Esophagus muscularis mucosa (tissue), 4 donors: ENCODE measurements around the gene BPNT1. TPM values are rescaled to one million over a fixed set of nuclear protein-coding genes. Genes with fewer than 3 reads are reported as not detected.

Experiments
- DNase-seq: peaks from one replicate; pipeline ENCODE4 v3.0.0-alpha.2; 2017; ENCODE audit errors: extremely low spot score
- H3K27ac ChIP-seq, 4 donors: fragments of 200-600 bp; sonication (generic); replicated peaks in 1 of 4; 1 replicate in 3 of 4; 2 replicates in 1 of 4; pipeline ENCODE4 v1.5.1; 2016 to 2019; ENCODE audit warnings: mild to moderate bottlenecking in 1 of 4
- H3K27me3 ChIP-seq, 4 donors: fragments of 200-600 bp; sonication (generic); one replicate each; pipeline versions ENCODE4 v1.5.1 to v1.6.0; 2016 to 2019
- H3K36me3 ChIP-seq, 4 donors: fragments of 200-600 bp; sonication (generic); one replicate each; pipeline ENCODE4 v1.5.1; 2016 to 2019
- H3K4me1 ChIP-seq, 4 donors: fragments of 200-600 bp; sonication (generic); one replicate each; pipeline ENCODE4 v1.5.1; 2016 to 2019
- H3K4me3 ChIP-seq, 4 donors: fragments of 200-600 bp; sonication (generic); 1 replicate in 2 of 4; 2 replicates in 2 of 4; pipeline ENCODE4 v1.5.1; 2016 to 2019; ENCODE audit warnings: mild to moderate bottlenecking in 4 of 4, moderate library complexity in 1 of 4
- H3K9me3 ChIP-seq, 4 donors: fragments of 200-600 bp; sonication (generic); 1 replicate in 3 of 4; 2 replicates in 1 of 4; pipeline ENCODE4 v1.5.1; 2016 to 2019
- EP300 ChIP-seq: sonication (generic); formaldehyde crosslinking; IDR thresholded peaks from one replicate; pipeline ENCODE4 v1.6.1; 2017; ENCODE audit warnings: antibody characterized with exemption
- POLR2A ChIP-seq: fragments of 450-650 bp; IDR thresholded peaks from one replicate; pipeline ENCODE4 v1.6.1; 2017; ENCODE audit warnings: antibody characterized with exemption, moderate library complexity, mild to moderate bottlenecking, low read depth
- POLR2AphosphoS5 ChIP-seq, 2 donors: sonication (generic); formaldehyde crosslinking; IDR thresholded peaks; one replicate each; pipeline ENCODE4 v1.6.1; 2017; ENCODE audit warnings: antibody characterized with exemption in 2 of 2
- WGBS: methylation state at CpG from one replicate; pipeline ENCODE4 v1.1.5; 2018; 5-methylcytosine and 5-hydroxymethylcytosine counted together
- intact Hi-C: fragments of 100-400 bp; cut with DNase I; formaldehyde crosslinking; loops from one replicate; pipeline ENCODE4 v1.15.1; 2023
- small RNA-seq, 3 donors: library from RNA; depleted of rRNA; stranded (forward); fragments of <200 nt; gene quantifications; one replicate each; pipeline ENCODE3, GENCODE V24; 2016
- total RNA-seq, 4 donors: library from RNA; depleted of rRNA; stranded (reverse); fragments of >200 nt; gene quantifications; one replicate each; pipeline versions ENCODE4 v1.1.0 to v1.2.1, GENCODE V29; 2016
- TF ChIP-seq, protein P1 (sequence below), 3 experiments: fragments of 200-600 bp in 2 of 3; fragments of 450-650 bp in 1 of 3; sonication (generic) in 2 of 3; IDR thresholded peaks; one replicate each; pipeline ENCODE4 v1.5.1; 2017 to 2019; ENCODE audit warnings: antibody characterized with exemption in 3 of 3, mild to moderate bottlenecking in 2 of 3, moderate library complexity in 1 of 3

The BPNT1 gene
- total RNA-seq, 4 donors from 2014 or later: 11.2 to 14.3 (median 12.6) TPM

DNA sequence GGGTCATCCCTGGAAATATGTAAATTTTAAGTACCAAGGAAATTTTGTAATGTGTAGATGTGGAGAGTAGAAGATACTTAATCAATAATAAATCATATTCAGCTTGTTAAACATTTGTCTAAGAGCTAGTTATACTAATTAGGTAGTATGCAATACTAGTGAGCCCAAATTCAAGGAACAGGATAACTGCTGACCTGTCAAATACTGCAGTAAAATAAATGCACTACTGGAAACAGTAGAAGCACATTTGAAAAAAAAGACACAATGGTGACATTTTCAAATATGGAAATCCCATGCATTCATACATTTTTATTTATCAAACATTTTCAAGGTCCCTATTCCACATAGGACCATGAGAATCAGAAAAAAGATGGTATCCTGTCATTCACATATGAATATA is 70.5 kb downstream of the BPNT1 start:
- Histone ChIP-seq H3K36me3 (peaks cover 37 to 94% (median 78%) of the 10 kb centered on the region in 4 donors), H3K4me3 (no peak overlapping the region), H3K4me1 (no peaks in the 10 kb centered on the region), H3K27ac (no peak overlapping the region), H3K27me3 (no peaks in the 10 kb centered on the region), H3K9me3 (no peaks in the 10 kb centered on the region)
- TF ChIP-seq EP300 (no peak), POLR2A (no peak), POLR2AphosphoS5 (IDR thresholded peaks at IDR 0.05) (no peak)
- TF ChIP-seq, protein P1, sequence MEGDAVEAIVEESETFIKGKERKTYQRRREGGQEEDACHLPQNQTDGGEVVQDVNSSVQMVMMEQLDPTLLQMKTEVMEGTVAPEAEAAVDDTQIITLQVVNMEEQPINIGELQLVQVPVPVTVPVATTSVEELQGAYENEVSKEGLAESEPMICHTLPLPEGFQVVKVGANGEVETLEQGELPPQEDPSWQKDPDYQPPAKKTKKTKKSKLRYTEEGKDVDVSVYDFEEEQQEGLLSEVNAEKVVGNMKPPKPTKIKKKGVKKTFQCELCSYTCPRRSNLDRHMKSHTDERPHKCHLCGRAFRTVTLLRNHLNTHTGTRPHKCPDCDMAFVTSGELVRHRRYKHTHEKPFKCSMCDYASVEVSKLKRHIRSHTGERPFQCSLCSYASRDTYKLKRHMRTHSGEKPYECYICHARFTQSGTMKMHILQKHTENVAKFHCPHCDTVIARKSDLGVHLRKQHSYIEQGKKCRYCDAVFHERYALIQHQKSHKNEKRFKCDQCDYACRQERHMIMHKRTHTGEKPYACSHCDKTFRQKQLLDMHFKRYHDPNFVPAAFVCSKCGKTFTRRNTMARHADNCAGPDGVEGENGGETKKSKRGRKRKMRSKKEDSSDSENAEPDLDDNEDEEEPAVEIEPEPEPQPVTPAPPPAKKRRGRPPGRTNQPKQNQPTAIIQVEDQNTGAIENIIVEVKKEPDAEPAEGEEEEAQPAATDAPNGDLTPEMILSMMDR (IDR thresholded peaks at IDR 0.05): no peak
- DNase-seq: no peak
- intact Hi-C loops: loop anchor here (10.0 kb wide), 1 partner anchor 176 kb away; no protein-coding TSS in a partner anchor

DNA sequence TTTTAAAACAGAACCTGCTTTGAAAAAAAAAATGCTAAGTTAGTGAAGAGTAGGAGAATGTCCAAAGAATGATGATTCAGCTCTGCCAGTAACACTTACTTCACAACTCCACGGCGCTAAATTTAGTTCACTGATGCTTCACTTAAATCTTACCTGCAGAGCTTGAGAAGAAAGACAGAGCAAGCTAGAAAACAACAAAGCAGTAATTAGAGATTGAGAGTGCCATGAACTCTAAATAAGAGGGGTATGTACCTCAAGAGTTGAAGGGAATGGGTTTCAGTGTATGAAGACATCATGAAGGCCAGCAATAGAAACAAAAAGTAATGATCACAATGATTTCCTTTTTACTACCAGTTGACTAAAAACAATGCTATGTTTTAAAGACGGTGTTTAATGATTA is 76.1 kb downstream of the BPNT1 start:
- intact Hi-C loops: loop anchor here (10.0 kb wide), 1 partner anchor 181 kb away; no protein-coding TSS in a partner anchor
- DNase-seq: no peak
- Histone ChIP-seq H3K4me1 (peaks cover 0 to 6% (median 0%) of the 10 kb centered on the region in 4 donors), H3K4me3 (no peak overlapping the region), H3K27me3 (no peaks in the 10 kb centered on the region), H3K36me3 (peaks cover 42 to 79% (median 62%) of the 10 kb centered on the region in 4 donors), H3K27ac (peak overlapping the region in 1 of 4 donors; percentile 53), H3K9me3 (no peaks in the 10 kb centered on the region)
- no peak for TF ChIP-seq POLR2AphosphoS5 (IDR thresholded peaks at IDR 0.05)
- 59% methylated on average over 3 of the region's 3 CpGs for WGBS

DNA sequence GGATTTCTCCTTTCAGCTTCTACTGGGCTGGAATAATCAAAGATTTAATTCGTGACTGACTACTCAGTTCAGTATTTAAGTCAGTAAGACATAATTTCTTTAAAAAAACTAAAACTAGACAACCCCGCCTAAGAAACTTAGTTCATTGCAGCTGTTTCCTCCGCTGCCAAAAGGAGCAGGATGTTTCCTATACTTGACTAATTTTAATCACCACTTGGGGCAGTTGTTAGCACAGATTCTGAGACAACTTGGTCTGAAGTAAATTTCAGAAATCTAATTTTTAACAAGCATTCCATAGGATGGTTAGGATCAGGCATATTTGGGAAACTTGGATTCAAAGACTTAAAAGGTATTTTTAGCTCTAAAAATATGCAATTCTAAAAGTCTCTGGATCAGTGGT is 77.3 kb downstream of the BPNT1 start:
- Histone ChIP-seq H3K4me1 (peaks cover 0 to 6% (median 0%) of the 10 kb centered on the region in 4 donors), H3K9me3 (no peaks in the 10 kb centered on the region), H3K36me3 (peaks cover 35 to 79% (median 61%) of the 10 kb centered on the region in 4 donors), H3K4me3 (no peak overlapping the region), H3K27me3 (no peaks in the 10 kb centered on the region), H3K27ac (peak overlapping the region in 1 of 4 donors; percentile 3)
- intact Hi-C loops: loop anchor here (10.0 kb wide), 1 partner anchor 183 kb away; no protein-coding TSS in a partner anchor
- whole genome bisulfite sequencing: 37% methylated on average over 3 of the region's 3 CpGs
- TF ChIP-seq, protein P1 (IDR thresholded peaks at IDR 0.05): peak in 1 of 3 experiments; percentile 10
- TF ChIP-seq EP300: no peak
- no peak for DNase-seq

DNA sequence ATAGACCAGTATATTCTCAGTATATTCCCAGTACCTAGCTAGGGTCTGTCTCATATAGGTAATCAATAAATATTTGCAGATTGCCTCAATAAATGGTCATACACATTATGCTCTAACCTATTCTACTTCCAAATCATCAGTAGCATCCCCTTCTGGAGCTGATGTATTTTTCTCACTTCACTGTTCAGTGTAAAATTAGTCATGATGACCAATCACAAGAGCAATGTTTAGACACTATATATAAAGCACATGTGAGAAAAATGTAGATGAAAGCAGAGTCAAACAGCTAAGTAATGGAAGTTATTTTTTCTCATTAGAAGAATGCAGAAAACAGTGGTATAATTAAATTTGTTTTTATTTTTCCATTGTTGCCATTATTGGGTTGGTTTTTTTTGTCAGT is 78.0 kb downstream of the BPNT1 start:
- Histone ChIP-seq H3K27ac (no peak overlapping the region), H3K9me3 (no peaks in the 10 kb centered on the region), H3K4me3 (no peak overlapping the region), H3K27me3 (no peaks in the 10 kb centered on the region), H3K4me1 (peaks cover 0 to 6% (median 0%) of the 10 kb centered on the region in 4 donors), H3K36me3 (peaks cover 32 to 79% (median 58%) of the 10 kb centered on the region in 4 donors)
- no peak for DNase-seq
- TF ChIP-seq, protein P1 (IDR thresholded peaks at IDR 0.05): no peak
- TF ChIP-seq POLR2A (no peak), POLR2AphosphoS5 (IDR thresholded peaks at IDR 0.05) (no peak), EP300 (no peak)
- intact Hi-C loops: loop anchor here (10.0 kb wide), 1 partner anchor 183 kb away; no protein-coding TSS in a partner anchor

Small RNAs within 50 kb of the gene (small RNA-seq; reads per million reads assigned to genes)
- 0 to 0.93 (median 0.58) reads per million in 3 donors for gene MIR194-1
- gene MIR215: 1.0 to 8.9 (median 6.2) reads per million in 3 donors

Other genes with a start within 250 kb of the BPNT1 start
- not detected for gene SLC30A10, start 161.2 kb downstream of the BPNT1 start, total RNA-seq
- 10 to 100 TPM; 30.3 to 46.1 (median 40.9) TPM for gene EPRS1, start 43.3 kb downstream of the BPNT1 start, total RNA-seq
- gene IARS2, start 4.3 kb upstream of the BPNT1 start, total RNA-seq: 10 to 100 TPM; 54.8 to 87.7 (median 75.4) TPM
- 10 to 100 TPM; 19.8 to 23.0 (median 21.2) TPM for gene RAB3GAP2, start 182.7 kb upstream of the BPNT1 start, total RNA-seq